Measurements from ENCODE around the gene PRDM15. TPM values are rescaled to one million over a fixed set of nuclear protein-coding genes. Genes with fewer than 3 reads are reported as not detected.

PRDM15 gene
- total RNA-seq, 2 experiments from 2014 or later = 10.4 to 12.0 TPM

DNA sequence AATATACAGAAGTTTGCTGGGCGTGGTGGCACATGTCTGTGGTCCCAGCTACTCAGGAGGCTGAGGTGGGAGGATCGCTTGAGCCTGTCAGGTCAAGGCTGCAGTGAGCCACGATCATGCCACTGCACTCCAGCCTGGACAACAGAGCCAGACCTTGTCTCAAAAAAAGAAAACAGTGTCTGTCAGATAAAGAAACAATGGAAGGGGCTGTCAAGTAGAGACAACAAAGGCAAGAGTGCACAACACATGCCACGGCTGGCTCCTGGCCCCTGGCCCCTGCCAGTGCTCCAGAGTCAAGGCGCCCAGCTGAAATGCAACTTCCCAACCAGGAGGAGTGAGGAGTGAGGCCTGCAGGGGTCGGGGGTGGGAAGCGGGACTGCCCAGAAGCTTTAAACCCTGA is 32.6 kb downstream of the PRDM15 start:
- TF ChIP-seq, protein P1, sequence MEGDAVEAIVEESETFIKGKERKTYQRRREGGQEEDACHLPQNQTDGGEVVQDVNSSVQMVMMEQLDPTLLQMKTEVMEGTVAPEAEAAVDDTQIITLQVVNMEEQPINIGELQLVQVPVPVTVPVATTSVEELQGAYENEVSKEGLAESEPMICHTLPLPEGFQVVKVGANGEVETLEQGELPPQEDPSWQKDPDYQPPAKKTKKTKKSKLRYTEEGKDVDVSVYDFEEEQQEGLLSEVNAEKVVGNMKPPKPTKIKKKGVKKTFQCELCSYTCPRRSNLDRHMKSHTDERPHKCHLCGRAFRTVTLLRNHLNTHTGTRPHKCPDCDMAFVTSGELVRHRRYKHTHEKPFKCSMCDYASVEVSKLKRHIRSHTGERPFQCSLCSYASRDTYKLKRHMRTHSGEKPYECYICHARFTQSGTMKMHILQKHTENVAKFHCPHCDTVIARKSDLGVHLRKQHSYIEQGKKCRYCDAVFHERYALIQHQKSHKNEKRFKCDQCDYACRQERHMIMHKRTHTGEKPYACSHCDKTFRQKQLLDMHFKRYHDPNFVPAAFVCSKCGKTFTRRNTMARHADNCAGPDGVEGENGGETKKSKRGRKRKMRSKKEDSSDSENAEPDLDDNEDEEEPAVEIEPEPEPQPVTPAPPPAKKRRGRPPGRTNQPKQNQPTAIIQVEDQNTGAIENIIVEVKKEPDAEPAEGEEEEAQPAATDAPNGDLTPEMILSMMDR (IDR thresholded peaks at IDR 0.05) = no peak
- H3K36me3 ChIP-seq (ENCODE audit: insufficient read depth, low read length) = peaks cover 31% of the 10 kb centered on the region
- Mint-ChIP-seq H3K4me3 (no peak overlapping the region), H3K36me3 (ENCODE audit: low read depth) (peaks cover 67% of the 10 kb centered on the region), H3K27me3 (no peaks in the 10 kb centered on the region), H3K9me3 (no peaks in the 10 kb centered on the region), H3K27ac (no peak overlapping the region), H3K4me1 (ENCODE audit: low read depth) (no peaks in the 10 kb centered on the region)
- ChIA-PET CTCF (no interaction called here), POLR2A (no interaction called here)
- intact Hi-C loops (cut with DNase I, micrococcal nuclease) = no loop called here
- no peaks in the 10 kb centered on the region for H3K9me3 ChIP-seq (ENCODE audit: control insufficient read depth in 1 of 2, insufficient read depth in 1 of 2, low read length in 2 of 2)
- DNase-seq (no peak), ATAC-seq (ENCODE audit: poor library complexity) (no peak)
- no peak overlapping the region for H3K27ac ChIP-seq (ENCODE audit: low read depth in 1 of 2, low read length in 2 of 2)
- H3K4me3 ChIP-seq (ENCODE audit: low read length) = no peak overlapping the region
- no peaks in the 10 kb centered on the region for H3K4me1 ChIP-seq (ENCODE audit: insufficient read depth, low read length)
- no peaks in the 10 kb centered on the region for H3K27me3 ChIP-seq (ENCODE audit: control insufficient read depth in 1 of 2, insufficient read depth in 2 of 2, low read length in 2 of 2)

DNA sequence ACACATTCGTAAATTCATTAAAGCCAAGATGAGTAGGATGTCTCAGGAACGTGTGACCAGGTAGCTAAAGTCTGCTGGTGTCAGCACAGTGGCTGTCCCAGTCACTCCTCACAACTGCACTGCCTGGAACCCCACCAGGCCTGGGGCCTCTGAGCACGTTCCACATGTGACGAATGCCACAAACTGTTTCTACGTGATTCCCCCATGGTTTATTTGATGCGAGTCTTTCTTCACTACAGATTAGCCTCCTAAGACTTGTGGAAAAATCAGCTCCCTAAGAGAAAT is 33.2 kb downstream of the PRDM15 start:
- TF ChIP-seq, protein P1 (IDR thresholded peaks at IDR 0.05) = no peak
- H3K27ac ChIP-seq (ENCODE audit: low read depth in 1 of 2, low read length in 2 of 2) = no peak overlapping the region
- Mint-ChIP-seq H3K9me3 (peaks cover 3% of the 10 kb centered on the region), H3K27ac (no peak overlapping the region), H3K4me3 (no peak overlapping the region), H3K36me3 (ENCODE audit: low read depth) (peaks cover 71% of the 10 kb centered on the region), H3K27me3 (no peaks in the 10 kb centered on the region), H3K4me1 (ENCODE audit: low read depth) (no peaks in the 10 kb centered on the region)
- intact Hi-C loops (cut with DNase I, micrococcal nuclease) = no loop called here
- ChIA-PET POLR2A (no interaction called here), CTCF (no interaction called here)
- DNase-seq (no peak), ATAC-seq (ENCODE audit: poor library complexity) (no peak)
- no peak overlapping the region for H3K4me3 ChIP-seq (ENCODE audit: low read length)
- H3K27me3 ChIP-seq (ENCODE audit: control insufficient read depth in 1 of 2, insufficient read depth in 2 of 2, low read length in 2 of 2) = no peaks in the 10 kb centered on the region
- H3K9me3 ChIP-seq (ENCODE audit: control insufficient read depth in 1 of 2, insufficient read depth in 1 of 2, low read length in 2 of 2) = no peaks in the 10 kb centered on the region
- H3K36me3 ChIP-seq (ENCODE audit: insufficient read depth, low read length) = peaks cover 31% of the 10 kb centered on the region
- no peaks in the 10 kb centered on the region for H3K4me1 ChIP-seq (ENCODE audit: insufficient read depth, low read length)

DNA sequence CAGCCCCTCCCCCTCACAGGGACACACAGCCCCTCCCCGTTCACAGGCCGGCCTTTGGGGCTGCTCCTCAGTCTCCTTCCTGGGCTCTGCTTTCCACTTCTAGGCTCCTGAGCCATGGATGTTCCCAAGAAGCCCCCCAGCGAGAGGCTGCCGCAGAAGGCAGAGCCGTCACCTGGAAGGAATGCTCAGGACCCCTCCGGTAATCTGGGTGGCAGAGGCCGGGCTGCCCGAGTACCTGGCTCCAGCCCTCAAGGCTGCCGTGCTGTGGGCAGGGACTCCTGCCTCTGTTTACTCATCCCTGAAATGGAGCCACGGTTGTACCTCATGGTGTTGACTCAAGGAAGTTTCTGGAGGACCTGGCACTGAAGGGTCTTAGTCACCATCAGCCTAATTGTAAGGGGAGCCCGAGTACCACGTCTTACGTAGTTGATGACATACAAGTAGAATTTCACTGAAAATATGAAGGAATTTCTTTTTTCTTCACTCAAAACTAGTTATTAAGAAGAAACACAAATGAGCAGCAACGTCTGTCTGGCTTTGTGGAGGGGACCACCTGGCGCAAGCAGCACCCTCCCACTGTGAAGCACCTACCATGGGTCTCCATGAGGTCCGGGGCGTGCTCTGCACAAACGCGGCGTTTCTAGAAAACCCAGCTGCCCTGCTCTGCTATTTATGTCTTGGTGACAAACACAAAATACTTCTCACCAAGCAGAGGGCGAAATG is 33.7 kb downstream of the PRDM15 start:
- intact Hi-C loops (cut with DNase I, micrococcal nuclease) = no loop called here
- H3K27me3 Mint-ChIP-seq = no peaks in the 10 kb centered on the region
- CTCF ChIA-PET = no interaction called here
- TF ChIP-seq, protein P1 (IDR thresholded peaks at IDR 0.05) = no peak
- H3K9me3 Mint-ChIP-seq = peaks cover 3% of the 10 kb centered on the region
- H3K4me3 ChIP-seq (ENCODE audit: low read length) = no peak overlapping the region
- no peak for DNase-seq
- no peak overlapping the region for H3K27ac Mint-ChIP-seq
- H3K27ac ChIP-seq (ENCODE audit: low read depth in 1 of 2, low read length in 2 of 2) = no peak overlapping the region
- no peaks in the 10 kb centered on the region for H3K9me3 ChIP-seq (ENCODE audit: control insufficient read depth in 1 of 2, insufficient read depth in 1 of 2, low read length in 2 of 2)
- H3K36me3 ChIP-seq (ENCODE audit: insufficient read depth, low read length) = peaks cover 31% of the 10 kb centered on the region
- ATAC-seq (ENCODE audit: poor library complexity) = no peak
- POLR2A ChIA-PET = no interaction called here
- H3K4me1 Mint-ChIP-seq (ENCODE audit: low read depth) = no peaks in the 10 kb centered on the region
- no peak overlapping the region for H3K4me3 Mint-ChIP-seq
- peaks cover 71% of the 10 kb centered on the region for H3K36me3 Mint-ChIP-seq (ENCODE audit: low read depth)
- H3K27me3 ChIP-seq (ENCODE audit: control insufficient read depth in 1 of 2, insufficient read depth in 2 of 2, low read length in 2 of 2) = no peaks in the 10 kb centered on the region
- H3K4me1 ChIP-seq (ENCODE audit: insufficient read depth, low read length) = no peaks in the 10 kb centered on the region
